SU-DHL-6 (cell line): Measurements from ENCODE around the gene PSMG1.

Experiments
- H2AFZ ChIP-seq: fragments of 200-600 bp; sonication (generic); 2 replicates; pipeline ENCODE4 v1.6.1; 2014; ENCODE audit warnings: low read depth, mild to moderate bottlenecking, moderate library complexity, mixed read lengths, antibody characterized with exemption, low read length; ENCODE audit not compliant: severe bottlenecking
- H3F3A ChIP-seq: fragments of 200-600 bp; shearing (Covaris generic); 2 replicates; pipeline ENCODE4 v1.6.0; 2016; ENCODE audit warnings: antibody characterized with exemption, mild to moderate bottlenecking; ENCODE audit not compliant: insufficient read depth
- H3K27ac ChIP-seq: fragments of 200-600 bp; sonication (generic); 2 replicates; pipeline ENCODE4 v1.5.1; 2016; ENCODE audit warnings: low read depth, mild to moderate bottlenecking, low read length, moderate library complexity, mixed read lengths
- H3K27me3 ChIP-seq: fragments of 200-600 bp; sonication (generic), shearing (Covaris generic); 2 replicates; pipeline ENCODE4 v1.6.0; 2014; ENCODE audit warnings: mild to moderate bottlenecking, low read length
- H3K36me3 ChIP-seq: fragments of 200-600 bp; sonication (generic); 2 replicates; pipeline ENCODE4 v1.6.1; 2014; ENCODE audit warnings: mild to moderate bottlenecking, low read length, mixed read lengths
- H3K4me2 ChIP-seq: fragments of 300-600, 200-600 bp; shearing (Covaris generic), sonication (generic); 2 replicates; pipeline ENCODE4 v1.6.0; 2014; ENCODE audit warnings: low read length, low read depth, mild to moderate bottlenecking; ENCODE audit not compliant: poor library complexity, severe bottlenecking
- H3K4me3 ChIP-seq: fragments of 200-600 bp; sonication (generic); 2 replicates; pipeline ENCODE4 v1.5.1; 2014; ENCODE audit warnings: antibody characterized with exemption, low read length, mild to moderate bottlenecking, mixed read lengths; ENCODE audit not compliant: insufficient read depth, poor library complexity, severe bottlenecking
- H3K79me2 ChIP-seq: fragments of 200-600 bp; sonication (generic); 2 replicates; pipeline ENCODE4 v1.6.1; 2014; ENCODE audit warnings: mild to moderate bottlenecking, low read length, moderate library complexity; ENCODE audit not compliant: insufficient read depth
- H3K9ac ChIP-seq: fragments of 200-600 bp; sonication (generic); 2 replicates; pipeline ENCODE4 v1.7.0; 2014; ENCODE audit warnings: mild to moderate bottlenecking, low read length
- H3K9me2 ChIP-seq: fragments of 200-600 bp; sonication (generic); replicated peaks from 2 replicates; pipeline ENCODE4 v1.6.1; 2014; ENCODE audit warnings: low read length; ENCODE audit not compliant: insufficient read depth
- H3K9me3 ChIP-seq: fragments of 200-600 bp; sonication (generic); 2 replicates; pipeline ENCODE4 v1.6.1; 2014; ENCODE audit warnings: low read length, mixed read lengths; ENCODE audit not compliant: insufficient read depth
- H4K20me1 ChIP-seq: fragments of 200-600 bp; sonication (generic); 2 replicates; pipeline ENCODE4 v1.6.1; 2014; ENCODE audit warnings: low read depth, mild to moderate bottlenecking, antibody characterized with exemption, low read length, moderate library complexity, mixed read lengths
- CTCF ChIP-seq: fragments of 200-600 bp; sonication (generic); IDR thresholded peaks from one replicate; pipeline ENCODE4 v1.5.1; 2017; ENCODE audit warnings: antibody characterized with exemption, mild to moderate bottlenecking, low read length, moderate library complexity; ENCODE audit not compliant: insufficient read depth, poor library complexity, severe bottlenecking
- EZH2phosphoT487 ChIP-seq: fragments of 200-600 bp; sonication (generic), shearing (Covaris generic); conservative IDR thresholded peaks from 2 replicates; pipeline ENCODE4 v1.6.1; 2018; ENCODE audit warnings: mild to moderate bottlenecking, antibody characterized with exemption, low read length, moderate library complexity, mixed read lengths

Gene PSMG1

GRCh38 chr21:39183272-39184049 lies at the start of gene PSMG1:
Gene PSMG1, minus strand, starts transcription at chr21:39183451. Its CDS starts 66 bp downstream, at chr21:39183385.
- Histone ChIP-seq H3F3A (peaks cover 46% of the 10 kb centered on the region), H3K4me2 (peak within 1 kb of the TSS; percentile 79), H3K4me3 (peak within 1 kb of the TSS; percentile 86), H3K27me3 (no peaks in the 10 kb centered on the region), H3K79me2 (peaks cover 38% of the 10 kb centered on the region), H3K9me3 (no peaks in the 10 kb centered on the region), H3K36me3 (peaks cover 9% of the 10 kb centered on the region), H4K20me1 (peaks cover 3% of the 10 kb centered on the region; the same call in 1 of the 2 replicates), H3K9ac (peak within 1 kb of the TSS; percentile 94), H3K27ac (peak within 1 kb of the TSS; percentile 79), H3K9me2 (no peaks in the 10 kb centered on the region), H2AFZ (peak within 1 kb of the TSS; percentile 45)
- TF ChIP-seq CTCF (no peak), EZH2phosphoT487 (no peak)

- TF ChIP-seq CTCF (no peak), EZH2phosphoT487 (no peak)
- peaks cover 6% of the 10 kb centered on the region; the same call in 1 of the 2 replicates for H4K20me1 ChIP-seq
- H3K79me2 ChIP-seq, result peaks cover 36% of the 10 kb centered on the region
These were observed 49.6 kb upstream of the PSMG1 start for GRCh38 chr21:39232861-39233291.

GRCh38 chr21:39224930-39225329 lies 41.7 kb upstream of the PSMG1 start:
- Histone ChIP-seq H3K27ac (no peak overlapping the region), H3K9me2 (no peaks in the 10 kb centered on the region), H3K4me3 (no peak overlapping the region), H3K9me3 (no peaks in the 10 kb centered on the region), H4K20me1 (no peaks in the 10 kb centered on the region), H3K4me2 (no peak overlapping the region), H3K36me3 (peaks cover 72% of the 10 kb centered on the region), H2AFZ (no peak overlapping the region), H3K9ac (no peak overlapping the region), H3K79me2 (peaks cover 6% of the 10 kb centered on the region; the same call in 1 of the 2 replicates), H3F3A (peaks cover 14% of the 10 kb centered on the region; the same call in 1 of the 2 replicates), H3K27me3 (no peaks in the 10 kb centered on the region)
- no peak for TF ChIP-seq EZH2phosphoT487

More at GRCh38 chr21:39232861-39233291, 49.6 kb upstream of the PSMG1 start:
- no peak overlapping the region for H3K27ac ChIP-seq
- H3K9ac ChIP-seq, result no peak overlapping the region
- no peaks in the 10 kb centered on the region for H3K9me2 ChIP-seq
- peaks cover 59% of the 10 kb centered on the region for H3K36me3 ChIP-seq
- H3K4me3 ChIP-seq, result no peak overlapping the region
- no peak overlapping the region for H3K4me2 ChIP-seq
- H2AFZ ChIP-seq, result no peak overlapping the region
- no peaks in the 10 kb centered on the region for H3K27me3 ChIP-seq
- H3K9me3 ChIP-seq, result no peaks in the 10 kb centered on the region
- peaks cover 7% of the 10 kb centered on the region; the same call in 1 of the 2 replicates for H3F3A ChIP-seq

- Histone ChIP-seq H3K9ac (no peak overlapping the region), H3K9me2 (no peaks in the 10 kb centered on the region), H3K4me3 (no peak overlapping the region), H3K79me2 (no peaks in the 10 kb centered on the region; the same call in 1 of the 2 replicates), H4K20me1 (no peaks in the 10 kb centered on the region), H2AFZ (no peak overlapping the region), H3K27ac (no peak overlapping the region), H3F3A (peaks cover 14% of the 10 kb centered on the region; the same call in 1 of the 2 replicates), H3K36me3 (peaks cover 66% of the 10 kb centered on the region), H3K27me3 (no peaks in the 10 kb centered on the region), H3K4me2 (no peak overlapping the region), H3K9me3 (no peaks in the 10 kb centered on the region)
- no peak for TF ChIP-seq EZH2phosphoT487
- no peak for TF ChIP-seq CTCF
These were observed 38.8 kb upstream of the PSMG1 start for GRCh38 chr21:39221997-39222486.
